H9 (cell line): ENCODE measurements around the gene MSH3. TPM values are rescaled to one million over a fixed set of nuclear protein-coding genes. Genes with fewer than 3 reads are reported as not detected.

Experiments
- DNase-seq: peaks from one replicate; pipeline ENCODE4 v3.0.0-alpha.2; 2017
- H2AFZ ChIP-seq: one replicate; pipeline ENCODE4 v1.6.1; 2013; ENCODE audit warnings: mild to moderate bottlenecking, low read length, control low read depth, moderate library complexity
- H2AK5ac ChIP-seq: 2 replicates; pipeline ENCODE4 v1.6.1; 2013; ENCODE audit warnings: low read length, control low read depth, mixed read lengths; ENCODE audit not compliant: insufficient read length
- H2BK120ac ChIP-seq: one replicate; pipeline ENCODE4 v1.6.1; 2013; ENCODE audit warnings: low read depth, mild to moderate bottlenecking, low read length, control low read depth, inconsistent platforms; ENCODE audit not compliant: poor library complexity, severe bottlenecking
- H2BK12ac ChIP-seq: 2 replicates; pipeline ENCODE4 v1.6.1; 2013; ENCODE audit warnings: low read length, control low read depth, mixed read lengths, low read depth; ENCODE audit not compliant: insufficient read length
- H2BK15ac ChIP-seq: 2 replicates; pipeline ENCODE4 v1.6.1; 2013; ENCODE audit warnings: low read depth, low read length, control low read depth
- H2BK20ac ChIP-seq: one replicate; pipeline ENCODE4 v1.6.1; 2013; ENCODE audit warnings: low read depth, mild to moderate bottlenecking, low read length, control low read depth, inconsistent platforms; ENCODE audit not compliant: poor library complexity, severe bottlenecking
- H2BK5ac ChIP-seq: 2 replicates; pipeline ENCODE4 v1.6.1; 2013; ENCODE audit warnings: low read length, control low read depth, mixed read lengths; ENCODE audit not compliant: insufficient read length
- H3K14ac ChIP-seq: 2 replicates; pipeline ENCODE4 v1.6.1; 2013; ENCODE audit warnings: low read length, control low read depth; ENCODE audit not compliant: insufficient read depth
- H3K18ac ChIP-seq: 2 replicates; pipeline ENCODE4 v1.6.1; 2013; ENCODE audit warnings: low read depth, mild to moderate bottlenecking, mixed read lengths, low read length, control low read depth; ENCODE audit not compliant: insufficient read length
- H3K23ac ChIP-seq: 2 replicates; pipeline ENCODE4 v1.6.1; 2013; ENCODE audit warnings: low read length, control low read depth, mixed read lengths, low read depth; ENCODE audit not compliant: insufficient read length
- H3K23me2 ChIP-seq: 2 replicates; pipeline ENCODE4 v1.6.1; 2013; ENCODE audit warnings: low read depth, mild to moderate bottlenecking, mixed read lengths, low read length, control low read depth; ENCODE audit not compliant: insufficient read length, poor library complexity, severe bottlenecking
- H3K27ac ChIP-seq: 2 replicates; pipeline ENCODE4 v1.5.1; 2013; ENCODE audit warnings: low read length, control low read depth, mixed read lengths, low read depth; ENCODE audit not compliant: insufficient read length
- H3K27me3 ChIP-seq: 2 replicates; pipeline ENCODE4 v1.6.1; 2013; ENCODE audit warnings: low read length, control low read depth, inconsistent platforms; ENCODE audit not compliant: insufficient read depth
- H3K4ac ChIP-seq: 2 replicates; pipeline ENCODE4 v1.6.1; 2013; ENCODE audit warnings: low read depth, mild to moderate bottlenecking, control low read depth, inconsistent platforms, low read length, moderate library complexity
- H3K4me1 ChIP-seq: 2 replicates; pipeline ENCODE4 v1.6.1; 2013; ENCODE audit warnings: low read length, control low read depth, inconsistent platforms; ENCODE audit not compliant: insufficient read depth
- H3K4me2 ChIP-seq: 2 replicates; pipeline ENCODE4 v1.6.1; 2013; ENCODE audit warnings: low read length, control low read depth, mixed read lengths; ENCODE audit not compliant: insufficient read length, insufficient read depth
- H3K56ac ChIP-seq: 2 replicates; pipeline ENCODE4 v1.6.1; 2013; ENCODE audit warnings: low read depth, mild to moderate bottlenecking, mixed read lengths, low read length, control low read depth; ENCODE audit not compliant: insufficient read length
- H3K79me1 ChIP-seq: 2 replicates; pipeline ENCODE4 v1.6.1; 2013; ENCODE audit warnings: low read depth, mild to moderate bottlenecking, moderate library complexity, low read length, control low read depth, inconsistent platforms; ENCODE audit not compliant: insufficient read depth, poor library complexity, severe bottlenecking
- H3K79me2 ChIP-seq: 2 replicates; pipeline ENCODE4 v1.6.1; 2013; ENCODE audit warnings: low read length, control low read depth, inconsistent platforms; ENCODE audit not compliant: insufficient read depth
- H3K9ac ChIP-seq: 2 replicates; pipeline ENCODE4 v1.6.1; 2013; ENCODE audit warnings: low read length, control low read depth, mixed read lengths; ENCODE audit not compliant: insufficient read length; ENCODE audit errors: extremely low read depth
- H3K9me3 ChIP-seq: one replicate; pipeline ENCODE4 v1.6.1; 2013; ENCODE audit warnings: low read depth, low read length, inconsistent platforms; ENCODE audit not compliant: control insufficient read depth
- H3T11ph ChIP-seq: one replicate; pipeline ENCODE4 v1.6.1; 2013; ENCODE audit warnings: mild to moderate bottlenecking, low read length, control low read depth, inconsistent platforms
- H4K20me1 ChIP-seq: one replicate; pipeline ENCODE4 v1.6.1; 2013; ENCODE audit not compliant: control insufficient read depth, insufficient read length, insufficient read depth
- H4K5ac ChIP-seq: 2 replicates; pipeline ENCODE4 v1.6.1; 2013; ENCODE audit warnings: low read depth, mild to moderate bottlenecking, mixed read lengths, low read length, control low read depth; ENCODE audit not compliant: insufficient read length
- H4K8ac ChIP-seq: replicated peaks from 2 replicates; pipeline ENCODE4 v1.6.1; 2013; ENCODE audit warnings: low read length, control low read depth, mixed read lengths, low read depth; ENCODE audit not compliant: insufficient read length
- H4K91ac ChIP-seq: 2 replicates; pipeline ENCODE4 v1.6.1; 2013; ENCODE audit warnings: low read depth, mild to moderate bottlenecking, moderate library complexity, mixed read lengths, low read length, control low read depth; ENCODE audit not compliant: insufficient read length
- H3K27ac Mint-ChIP-seq, 3 experiments: 2 replicates in 2 of 3; 3 replicates in 1 of 3; pipeline ENCODE4 v1.8.0; 2020 to 2021; ENCODE audit warnings: mixed read lengths in 3 of 3, mild to moderate bottlenecking in 1 of 3, moderate library complexity in 1 of 3
- H3K27me3 Mint-ChIP-seq: 2 replicates; pipeline ENCODE4 v1.8.0; 2021; ENCODE audit warnings: low read depth, mild to moderate bottlenecking, moderate library complexity, mixed read lengths
- H3K36me3 Mint-ChIP-seq, 3 experiments: 2 replicates in 2 of 3; 3 replicates in 1 of 3; pipeline ENCODE4 v1.8.0; 2020 to 2021; ENCODE audit warnings: low read depth in 3 of 3, mixed read lengths in 3 of 3; ENCODE audit not compliant: insufficient read depth in 1 of 3
- H3K4me1 Mint-ChIP-seq, 2 experiments: 2 replicates each; pipeline ENCODE4 v1.8.0; 2020; ENCODE audit warnings: mixed read lengths in 2 of 2
- H3K4me3 Mint-ChIP-seq, 2 experiments: 2 replicates in 1 of 2; 3 replicates in 1 of 2; pipeline ENCODE4 v1.8.0; 2020 to 2021; ENCODE audit warnings: mild to moderate bottlenecking in 2 of 2, mixed read lengths in 2 of 2, moderate library complexity in 1 of 2
- H3K9me3 Mint-ChIP-seq, 2 experiments: 2 replicates in 1 of 2; 3 replicates in 1 of 2; pipeline ENCODE4 v1.8.0; 2020; ENCODE audit warnings: mild to moderate bottlenecking in 2 of 2, mixed read lengths in 2 of 2, moderate library complexity in 1 of 2
- CTCF ChIP-seq: fragments of 200-600 bp; sonication (generic); conservative IDR thresholded peaks from 3 replicates; pipeline ENCODE4 v1.8.0; 2021; ENCODE audit warnings: antibody characterized with exemption, mild to moderate bottlenecking
- WGBS: extraction: QIAGEN DNeasy Blood & Tissue Kit; methylation state at CpG from one replicate; pipeline ENCODE4 v1.1.7; 2013; ENCODE audit warnings: missing lambda C conversion rate, low lambda C conversion rate, mixed read lengths; ENCODE audit not compliant: insufficient read length; ENCODE audit errors: extremely low coverage; 5-methylcytosine and 5-hydroxymethylcytosine counted together
- total RNA-seq: library from RNA; stranded (reverse); gene quantifications from 2 replicates; pipeline ENCODE4 v1.2.1, GENCODE V29; 2021

MSH3 gene
- total RNA-seq, 1 experiment from 2014 or later: 17.3 TPM

GRCh38 chr5:80912479-80912878 is 258.0 kb downstream of the MSH3 start:
- H4K91ac ChIP-seq: no peak overlapping the region
- H3K4me3 Mint-ChIP-seq: no peak overlapping the region
- no peak overlapping the region for H3K56ac ChIP-seq
- no peak overlapping the region for H2BK15ac ChIP-seq
- TF ChIP-seq CTCF: no peak
- no peak overlapping the region for H3K23ac ChIP-seq
- no peak overlapping the region for H3T11ph ChIP-seq
- H3K23me2 ChIP-seq: no peaks in the 10 kb centered on the region
- H3K9ac ChIP-seq: no peak overlapping the region
- H2AK5ac ChIP-seq: no peak overlapping the region
- H2BK20ac ChIP-seq: no peak overlapping the region
- H3K79me1 ChIP-seq: no peaks in the 10 kb centered on the region
- H4K8ac ChIP-seq: no peak overlapping the region
- no peak overlapping the region for H4K5ac ChIP-seq
- no peak overlapping the region for H3K14ac ChIP-seq
- H3K27ac ChIP-seq: no peak overlapping the region
- H3K36me3 Mint-ChIP-seq: no peaks in the 10 kb centered on the region; a peak in 1 of 7 replicates
- peaks cover 15 to 16% of the 10 kb centered on the region in 2 experiments for H3K4me1 Mint-ChIP-seq
- no peak overlapping the region for H3K4me2 ChIP-seq
- no peak overlapping the region for H2BK120ac ChIP-seq
- no peak for DNase-seq
- no peak overlapping the region for H3K4ac ChIP-seq
- H4K20me1 ChIP-seq: no peaks in the 10 kb centered on the region
- peaks cover 4 to 6% of the 10 kb centered on the region in 2 experiments; a peak in 3 of 5 replicates for H3K9me3 Mint-ChIP-seq
- H2BK5ac ChIP-seq: no peak overlapping the region
- H3K79me2 ChIP-seq: no peaks in the 10 kb centered on the region
- no peak overlapping the region for H3K27ac Mint-ChIP-seq
- H3K27me3 ChIP-seq: no peaks in the 10 kb centered on the region
- peaks cover 2% of the 10 kb centered on the region; the same call in 1 of the 2 replicates for H3K4me1 ChIP-seq
- H2BK12ac ChIP-seq: no peak overlapping the region
- no CpG with 5 or more reads among the region's 3 CpGs for WGBS
- no peaks in the 10 kb centered on the region for H3K27me3 Mint-ChIP-seq
- H2AFZ ChIP-seq: no peak overlapping the region
- no peak overlapping the region for H3K18ac ChIP-seq
- H3K9me3 ChIP-seq: no peaks in the 10 kb centered on the region
